Osteoblast (primary cell): Measurements from ENCODE around the gene ELMOD2. TPM values are rescaled to one million over a fixed set of nuclear protein-coding genes. Genes with fewer than 3 reads are reported as not detected.
"Not testable (repeated sequence)": the region's sequence is repeated elsewhere in the genome, so short reads cannot be mapped to it uniquely, and the experiment has no call there.

Source experiments
- DNase-seq: peaks from one replicate; pipeline ENCODE4 v3.0.0; 2011; ENCODE audit warnings: low spot score, mixed read lengths; ENCODE audit not compliant: insufficient read length; ENCODE audit errors: missing footprints
- H2AFZ ChIP-seq: 2 replicates; pipeline ENCODE4 v1.6.0; 2011; ENCODE audit warnings: mild to moderate bottlenecking, low read length
- H3K27ac ChIP-seq: 2 replicates; pipeline ENCODE4 v1.5.1; 2011; ENCODE audit warnings: mild to moderate bottlenecking, low read depth, low read length, moderate library complexity
- H3K27me3 ChIP-seq: 2 replicates; pipeline ENCODE4 v1.6.0; 2012; ENCODE audit warnings: mild to moderate bottlenecking, control low read depth, inconsistent platforms, low read length, moderate library complexity; ENCODE audit not compliant: insufficient read depth
- H3K36me3 ChIP-seq: 2 replicates; pipeline ENCODE4 v1.5.1; 2011; ENCODE audit warnings: mild to moderate bottlenecking, low read length, control low read depth, moderate library complexity; ENCODE audit not compliant: insufficient read depth
- H3K4me1 ChIP-seq: 2 replicates; pipeline ENCODE4 v1.5.1; 2011; ENCODE audit warnings: mild to moderate bottlenecking, low read length, control low read depth, moderate library complexity; ENCODE audit not compliant: insufficient read depth
- H3K4me2 ChIP-seq: 2 replicates; pipeline ENCODE4 v1.6.0; 2011; ENCODE audit warnings: mild to moderate bottlenecking, low read length; ENCODE audit not compliant: insufficient read depth
- H3K4me3 ChIP-seq: fragments of 200-600 bp; sonication (generic); 3 replicates; pipeline ENCODE4 v1.5.1; 2012; ENCODE audit warnings: mild to moderate bottlenecking, low read length, inconsistent platforms; ENCODE audit not compliant: insufficient read depth
- H3K79me2 ChIP-seq: 2 replicates; pipeline ENCODE4 v1.6.0; 2012; ENCODE audit warnings: mild to moderate bottlenecking, low read length, control low read depth, inconsistent platforms; ENCODE audit not compliant: insufficient read depth
- H3K9me3 ChIP-seq: 2 replicates; pipeline ENCODE4 v1.5.1; 2011; ENCODE audit warnings: low read depth, low read length, control low read depth
- H4K20me1 ChIP-seq: 2 replicates; pipeline ENCODE4 v1.6.0; 2012; ENCODE audit warnings: mild to moderate bottlenecking, low read length, control low read depth; ENCODE audit not compliant: insufficient read depth
- CTCF ChIP-seq: IDR thresholded peaks from 2 replicates; pipeline ENCODE4 v1.5.1; 2011; ENCODE audit warnings: mild to moderate bottlenecking, low read depth, low read length, moderate library complexity; ENCODE audit errors: extremely low read depth
- total RNA-seq: library from RNA; depleted of rRNA; stranded (reverse); fragments of >200 nt; gene quantifications from 2 replicates; pipeline ENCODE4 v1.2.3, GENCODE V29; 2012

ELMOD2 gene
- total RNA-seq, 1 donor: 35.1 TPM

- H4K20me1 ChIP-seq: no peaks in the 10 kb centered on the region
- TF ChIP-seq CTCF: no peak
- no peaks in the 10 kb centered on the region for H3K79me2 ChIP-seq
- H3K4me2 ChIP-seq: peak within 1 kb of the TSS; percentile 9
- no peaks in the 10 kb centered on the region for H3K9me3 ChIP-seq
- DNase-seq: peak; percentile 72
- no peak within 1 kb of the TSS for H2AFZ ChIP-seq
- H3K27ac ChIP-seq: no peak within 1 kb of the TSS
- H3K4me1 ChIP-seq: no peaks in the 10 kb centered on the region
- H3K4me3 ChIP-seq: no peak within 1 kb of the TSS
- peaks cover 55% of the 10 kb centered on the region for H3K27me3 ChIP-seq
- H3K36me3 ChIP-seq: no peaks in the 10 kb centered on the region
Observed at GRCh38 chr4:140497747-140498636, 26.0 kb upstream of the ELMOD2 start, which contains the start of gene MGAT4D. Gene MGAT4D (minus strand): TSS chr4:140498293. CDS start chr4:140498222, 71 bp downstream.

- Histone ChIP-seq H3K9me3 (no peaks in the 10 kb centered on the region), H3K27ac (no peak overlapping the region), H3K27me3 (peaks cover 55% of the 10 kb centered on the region), H3K4me1 (no peaks in the 10 kb centered on the region), H3K79me2 (no peaks in the 10 kb centered on the region), H3K4me2 (no peak overlapping the region), H4K20me1 (no peaks in the 10 kb centered on the region), H3K36me3 (no peaks in the 10 kb centered on the region), H3K4me3 (no peak overlapping the region), H2AFZ (no peak overlapping the region)
- TF ChIP-seq CTCF: no peak
- no peak for DNase-seq
Observed at GRCh38 chr4:140499391-140499790, 24.6 kb upstream of the ELMOD2 start.

GRCh38 chr4:140504261-140504660 lies 19.7 kb upstream of the ELMOD2 start:
- Histone ChIP-seq H3K79me2 (no peaks in the 10 kb centered on the region), H3K36me3 (no peaks in the 10 kb centered on the region), H4K20me1 (no peaks in the 10 kb centered on the region), H3K27me3 (peaks cover 24% of the 10 kb centered on the region), H3K27ac (no peak overlapping the region), H3K4me3 (no peak overlapping the region), H2AFZ (no peak overlapping the region), H3K9me3 (no peaks in the 10 kb centered on the region), H3K4me1 (no peaks in the 10 kb centered on the region), H3K4me2 (no peak overlapping the region)
- TF ChIP-seq CTCF: no peak
- DNase-seq: no peak

- not testable (repeated sequence) for DNase-seq
Observed at GRCh38 chr4:140513765-140514164, 10.2 kb upstream of the ELMOD2 start.

More at GRCh38 chr4:140513765-140514164, 10.2 kb upstream of the ELMOD2 start:
- H3K36me3 ChIP-seq, H3K4me2 ChIP-seq, H3K9me3 ChIP-seq, H4K20me1 ChIP-seq, H2AFZ ChIP-seq, H3K27me3 ChIP-seq, H3K4me3 ChIP-seq, H3K27ac ChIP-seq, H3K4me1 ChIP-seq, H3K79me2 ChIP-seq: not testable (repeated sequence)
